Right lobe of liver (tissue), 4 donors: ENCODE data around the gene SLC15A4.

Experiments used
- CTCF ChIP-seq, 4 donors: fragments of 200-600 bp in 3 of 4; fragments of 450-650 bp in 1 of 4; IDR thresholded peaks; one replicate each; pipeline versions ENCODE4 v1.5.1 to v1.8.0; 2016 to 2022; ENCODE audit warnings: antibody characterized with exemption in 4 of 4, mild to moderate bottlenecking in 2 of 4
- POLR2A ChIP-seq: fragments of 450-650 bp; IDR thresholded peaks from one replicate; pipeline ENCODE4 v1.6.1; 2017; ENCODE audit warnings: antibody characterized with exemption, mild to moderate bottlenecking
- donor health status: DM: no; HTN: no; CAD: no.
- donor health status: DM: no; HTN: no; CAD: no.
- donor health status: DM: no; HTN: yes; CAD: no.

GRCh38 chr12:128743916-128744315 is 79.8 kb downstream of the SLC15A4 start:
- TF ChIP-seq CTCF (IDR thresholded peaks at IDR 0.05) (no peak), POLR2A (no peak)
